ENCODE measurements around the gene DCLRE1B. TPM values are rescaled to one million over a fixed set of nuclear protein-coding genes. Genes with fewer than 3 reads are reported as not detected.

The DCLRE1B gene
- polyA plus RNA-seq, 1 donor (not counting 4 experiments of a cell fraction or from before 2014, with no cell fraction given): 5.4 TPM

- no peak overlapping the region for H3K4me2 ChIP-seq (ENCODE audit: control insufficient read depth, extremely low read depth, insufficient read depth, low read depth, low read length)
- dilution Hi-C loops (cut with MboI; ENCODE audit: extremely low pct_ligation_motif_present, low sequenced_read_pairs): no loop called here
- H3K9me3 ChIP-seq (ENCODE audit: control insufficient read depth, low read depth, low read length): no peaks in the 10 kb centered on the region
These were observed 8.9 kb downstream of the DCLRE1B start for GRCh38 chr1:113913887-113914664.

DNA sequence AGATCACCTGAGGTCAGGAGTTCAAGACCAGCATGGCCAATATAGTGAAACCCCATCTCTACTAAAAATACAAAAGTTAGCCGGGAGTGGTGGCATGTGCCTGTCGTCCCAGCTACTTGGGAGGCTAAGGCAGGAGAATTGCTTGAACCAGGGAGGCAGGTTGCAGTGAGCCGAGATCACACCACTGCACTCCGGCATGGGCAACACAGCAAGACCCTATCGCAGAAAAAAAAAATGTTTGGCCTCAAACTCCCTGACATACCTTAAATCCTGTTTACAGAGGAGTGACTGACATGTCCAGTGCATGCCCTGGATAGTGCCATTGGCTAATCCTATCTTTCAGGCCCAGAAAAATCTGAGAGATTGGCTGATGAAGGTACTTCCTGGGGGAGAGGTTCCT lies 11.8 kb downstream of the DCLRE1B start:
- peaks cover 4% of the 10 kb centered on the region for H3K4me1 ChIP-seq (ENCODE audit: control insufficient read depth, extremely low read depth, insufficient read depth, low read length)
- no peak for FAIRE-seq
- no peak overlapping the region for H3K9ac ChIP-seq (ENCODE audit: control insufficient read depth, extremely low read depth, insufficient read depth, low read length)
- H3K9me3 ChIP-seq (ENCODE audit: control insufficient read depth, low read depth, low read length): no peaks in the 10 kb centered on the region
- TF ChIP-seq CTCF (optimal IDR thresholded peaks at IDR 0.05 in 1 of 3, IDR thresholded peaks at IDR 0.05 in 1 of 3, conservative IDR thresholded peaks at IDR 0.05 in 1 of 3; ENCODE audit: extremely low read depth in 1 of 3, insufficient read depth in 2 of 3, low read length in 3 of 3) (no peak), EZH2 (IDR thresholded peaks at IDR 0.05; ENCODE audit: low read length) (no peak)
- H3K27ac ChIP-seq (ENCODE audit: control insufficient read depth, insufficient read depth, low read length): no peak overlapping the region
- H3K9me1 ChIP-seq (ENCODE audit: control insufficient read depth, extremely low read depth, insufficient read depth, low read length): no peaks in the 10 kb centered on the region
- H3K27me3 ChIP-seq (ENCODE audit: control insufficient read depth, extremely low read depth, insufficient read depth, low read length): no peaks in the 10 kb centered on the region
- H2AFZ ChIP-seq (ENCODE audit: control insufficient read depth, low read length): no peak overlapping the region
- H3K79me2 ChIP-seq (ENCODE audit: control insufficient read depth, insufficient read depth, low read length): no peaks in the 10 kb centered on the region
- H3K36me3 ChIP-seq (ENCODE audit: control insufficient read depth in 2 of 2, extremely low read depth in 1 of 2, insufficient read depth in 2 of 2, low read length in 2 of 2): peaks cover 0 to 5% of the 10 kb centered on the region in 2 experiments
- no peak for DNase-seq (ENCODE audit: low read depth, low spot score)
- no peak overlapping the region for H3K4me2 ChIP-seq (ENCODE audit: control insufficient read depth, extremely low read depth, insufficient read depth, low read depth, low read length)
- no peak overlapping the region for H3K4me3 ChIP-seq (ENCODE audit: control insufficient read depth in 2 of 3, extremely low read depth in 1 of 3, insufficient read depth in 2 of 3, low read depth in 1 of 3, low read length in 3 of 3)
- dilution Hi-C loops (cut with MboI; ENCODE audit: extremely low pct_ligation_motif_present, low sequenced_read_pairs): no loop called here
- no peaks in the 10 kb centered on the region for H4K20me1 ChIP-seq (ENCODE audit: control insufficient read depth, extremely low read depth, insufficient read depth, low read length)

More at GRCh38 chr1:113913887-113914664, 8.9 kb downstream of the DCLRE1B start:
- H4K20me1 ChIP-seq (ENCODE audit: control insufficient read depth, extremely low read depth, insufficient read depth, low read length): no peaks in the 10 kb centered on the region
- H3K79me2 ChIP-seq (ENCODE audit: control insufficient read depth, insufficient read depth, low read length): no peaks in the 10 kb centered on the region
- no peak for TF ChIP-seq CTCF (optimal IDR thresholded peaks at IDR 0.05 in 1 of 3, IDR thresholded peaks at IDR 0.05 in 1 of 3, conservative IDR thresholded peaks at IDR 0.05 in 1 of 3; ENCODE audit: extremely low read depth in 1 of 3, insufficient read depth in 2 of 3, low read length in 3 of 3)
- no peak for TF ChIP-seq EZH2 (IDR thresholded peaks at IDR 0.05; ENCODE audit: low read length)
- H3K36me3 ChIP-seq (ENCODE audit: control insufficient read depth in 2 of 2, extremely low read depth in 1 of 2, insufficient read depth in 2 of 2, low read length in 2 of 2): peaks cover 8 to 25% of the 10 kb centered on the region in 2 experiments
- no peak for DNase-seq (ENCODE audit: low read depth, low spot score)
- peaks cover 4% of the 10 kb centered on the region for H3K4me1 ChIP-seq (ENCODE audit: control insufficient read depth, extremely low read depth, insufficient read depth, low read length)
- no peaks in the 10 kb centered on the region for H3K9me1 ChIP-seq (ENCODE audit: control insufficient read depth, extremely low read depth, insufficient read depth, low read length)
- H3K4me3 ChIP-seq (ENCODE audit: control insufficient read depth in 2 of 3, extremely low read depth in 1 of 3, insufficient read depth in 2 of 3, low read depth in 1 of 3, low read length in 3 of 3): no peak overlapping the region
- no peaks in the 10 kb centered on the region for H3K27me3 ChIP-seq (ENCODE audit: control insufficient read depth, extremely low read depth, insufficient read depth, low read length)
- H3K9ac ChIP-seq (ENCODE audit: control insufficient read depth, extremely low read depth, insufficient read depth, low read length): no peak overlapping the region
- no peak overlapping the region for H2AFZ ChIP-seq (ENCODE audit: control insufficient read depth, low read length)
- no peak for FAIRE-seq
- no peak overlapping the region for H3K27ac ChIP-seq (ENCODE audit: control insufficient read depth, insufficient read depth, low read length)
